NT2/D1 (cell line): ENCODE data around the gene KCNH5.

ENCODE experiments used
- DNase-seq: peaks from one replicate; pipeline ENCODE4 v3.0.0-alpha.2; 2011; ENCODE audit warnings: low read depth, low spot score
- H3K27me3 ChIP-seq: 2 replicates; pipeline ENCODE4 v1.6.0; 2011; ENCODE audit warnings: mild to moderate bottlenecking; ENCODE audit not compliant: insufficient read length, insufficient read depth
- H3K36me3 ChIP-seq: 2 replicates; pipeline ENCODE4 v1.6.1; 2011; ENCODE audit warnings: mild to moderate bottlenecking, low read length, mixed read lengths; ENCODE audit not compliant: insufficient read depth, insufficient read length
- H3K4me1 ChIP-seq: 2 replicates; pipeline ENCODE4 v1.5.1; 2011; ENCODE audit not compliant: insufficient read depth, insufficient read length
- H3K4me3 ChIP-seq: 2 replicates; pipeline ENCODE4 v1.5.1; 2011; ENCODE audit warnings: low read depth; ENCODE audit not compliant: insufficient read length
- H3K9ac ChIP-seq: 2 replicates; pipeline ENCODE4 v1.6.0; 2011; ENCODE audit warnings: low read depth; ENCODE audit not compliant: insufficient read length
- H3K9me3 ChIP-seq: 2 replicates; pipeline ENCODE4 v1.5.1; 2011; ENCODE audit warnings: mild to moderate bottlenecking, low read length; ENCODE audit not compliant: insufficient read depth
- SUZ12 ChIP-seq: IDR thresholded peaks from 2 replicates; pipeline ENCODE4 v1.6.1; 2011; ENCODE audit not compliant: insufficient read length, insufficient read depth; ENCODE audit errors: extremely low read depth
- YY1 ChIP-seq: IDR thresholded peaks from 2 replicates; pipeline ENCODE4 v1.6.1; 2011; ENCODE audit not compliant: insufficient read length, insufficient read depth
- ZNF274 ChIP-seq: IDR thresholded peaks from 2 replicates; pipeline ENCODE4 v1.6.1; 2011; ENCODE audit warnings: mild to moderate bottlenecking, low read depth, low read length

Gene KCNH5

GRCh38 chr14:62946221-62946620, 99.0 kb downstream of the KCNH5 start:
- Histone ChIP-seq H3K4me3 (no peak overlapping the region), H3K9me3 (no peaks in the 10 kb centered on the region), H3K27me3 (no peaks in the 10 kb centered on the region), H3K36me3 (no peaks in the 10 kb centered on the region), H3K9ac (no peak overlapping the region), H3K4me1 (no peaks in the 10 kb centered on the region)
- TF ChIP-seq ZNF274 (no peak), SUZ12 (no peak), YY1 (no peak)
- DNase-seq = no peak

- no peak for TF ChIP-seq YY1
- no peak for TF ChIP-seq SUZ12
- TF ChIP-seq ZNF274 = no peak
- DNase-seq = no peak
- Histone ChIP-seq H3K9ac (no peak overlapping the region), H3K36me3 (no peaks in the 10 kb centered on the region), H3K27me3 (no peaks in the 10 kb centered on the region), H3K4me3 (no peak overlapping the region), H3K9me3 (no peaks in the 10 kb centered on the region), H3K4me1 (no peaks in the 10 kb centered on the region)
These were observed 102.1 kb downstream of the KCNH5 start for GRCh38 chr14:62943202-62943601.

- no peaks in the 10 kb centered on the region for H3K4me1 ChIP-seq
- no peak overlapping the region for H3K4me3 ChIP-seq
- H3K9me3 ChIP-seq = no peaks in the 10 kb centered on the region
- H3K36me3 ChIP-seq = no peaks in the 10 kb centered on the region
- no peaks in the 10 kb centered on the region for H3K27me3 ChIP-seq
- no peak overlapping the region for H3K9ac ChIP-seq
- TF ChIP-seq SUZ12 (no peak), YY1 (no peak), ZNF274 (no peak)
- DNase-seq = no peak
These were observed 105.3 kb downstream of the KCNH5 start for GRCh38 chr14:62939970-62940369.

GRCh38 chr14:62938778-62939177, 106.5 kb downstream of the KCNH5 start:
- H3K36me3 ChIP-seq = no peaks in the 10 kb centered on the region
- no peaks in the 10 kb centered on the region for H3K4me1 ChIP-seq
- no peak overlapping the region for H3K9ac ChIP-seq
- no peak for DNase-seq
- no peak overlapping the region for H3K4me3 ChIP-seq
- H3K27me3 ChIP-seq = no peaks in the 10 kb centered on the region
- TF ChIP-seq SUZ12 (no peak), ZNF274 (no peak), YY1 (no peak)
- H3K9me3 ChIP-seq = no peaks in the 10 kb centered on the region

- no peak overlapping the region for H3K9ac ChIP-seq
- H3K4me1 ChIP-seq = no peaks in the 10 kb centered on the region
- no peaks in the 10 kb centered on the region for H3K36me3 ChIP-seq
- no peak for TF ChIP-seq YY1
- TF ChIP-seq ZNF274 = no peak
- TF ChIP-seq SUZ12 = no peak
- no peak overlapping the region for H3K4me3 ChIP-seq
- DNase-seq = no peak
- H3K9me3 ChIP-seq = no peaks in the 10 kb centered on the region
- no peaks in the 10 kb centered on the region for H3K27me3 ChIP-seq
These were observed 110.8 kb downstream of the KCNH5 start for GRCh38 chr14:62934439-62934838.

- Histone ChIP-seq H3K4me1 (no peaks in the 10 kb centered on the region), H3K4me3 (no peak overlapping the region), H3K9ac (no peak overlapping the region), H3K36me3 (no peaks in the 10 kb centered on the region), H3K9me3 (no peaks in the 10 kb centered on the region), H3K27me3 (no peaks in the 10 kb centered on the region)
- DNase-seq = no peak
- TF ChIP-seq YY1 = no peak
These were observed 123.8 kb downstream of the KCNH5 start for GRCh38 chr14:62921466-62921865.

- Histone ChIP-seq H3K9me3 (no peaks in the 10 kb centered on the region), H3K4me3 (no peak overlapping the region), H3K36me3 (no peaks in the 10 kb centered on the region), H3K9ac (no peak overlapping the region), H3K4me1 (no peaks in the 10 kb centered on the region), H3K27me3 (no peaks in the 10 kb centered on the region)
- no peak for TF ChIP-seq SUZ12
- no peak for TF ChIP-seq ZNF274
- TF ChIP-seq YY1 = no peak
- no peak for DNase-seq
These were observed 128.7 kb downstream of the KCNH5 start for GRCh38 chr14:62916551-62916950.

GRCh38 chr14:62914873-62915272, 130.4 kb downstream of the KCNH5 start:
- DNase-seq = no peak
- TF ChIP-seq ZNF274 (no peak), SUZ12 (no peak), YY1 (no peak)
- H3K4me3 ChIP-seq = no peak overlapping the region
- H3K27me3 ChIP-seq = no peaks in the 10 kb centered on the region
- no peaks in the 10 kb centered on the region for H3K36me3 ChIP-seq
- no peaks in the 10 kb centered on the region for H3K9me3 ChIP-seq
- no peaks in the 10 kb centered on the region for H3K4me1 ChIP-seq
- H3K9ac ChIP-seq = no peak overlapping the region
